Aorta (tissue), 5 donors: ENCODE results near the gene IGFN1. TPM values are rescaled to one million over a fixed set of nuclear protein-coding genes. Genes with fewer than 3 reads are reported as not detected.
A peak's percentile ranks its signal among the peaks of the same experiment; 100 is the strongest.

ENCODE experiments used
- ATAC-seq: fragments of 200-7000 bp; cut with Tn5 transposase; one replicate; pipeline ENCODE4 v1.9.1; 2022; ENCODE audit warnings: moderate library complexity; ENCODE audit not compliant: low FRiP score
- DNase-seq, 2 donors: peaks; one replicate each; pipeline ENCODE4 v3.0.0-alpha.2; 2020
- H3K27ac ChIP-seq, 2 donors: one replicate each; pipeline ENCODE4 v1.5.1; 2013; ENCODE audit warnings: low read length in 2 of 2, mild to moderate bottlenecking in 2 of 2, moderate library complexity in 2 of 2, control low read depth in 1 of 2, inconsistent platforms in 1 of 2, low read depth in 1 of 2
- H3K27me3 ChIP-seq, 2 donors: one replicate each; pipeline ENCODE4 v1.6.1; 2013; ENCODE audit warnings: control low read depth in 1 of 2, low read length in 1 of 2, mild to moderate bottlenecking in 1 of 2, moderate library complexity in 1 of 2; ENCODE audit not compliant: insufficient read depth in 2 of 2, control insufficient read depth in 1 of 2
- H3K36me3 ChIP-seq, 2 donors: one replicate each; pipeline ENCODE4 v1.6.1; 2013; ENCODE audit warnings: control low read depth in 1 of 2, low read length in 1 of 2, mild to moderate bottlenecking in 1 of 2; ENCODE audit not compliant: insufficient read depth in 2 of 2, control insufficient read depth in 1 of 2
- H3K4me1 ChIP-seq, 2 donors: one replicate each; pipeline ENCODE4 v1.6.1; 2013; ENCODE audit warnings: low read length in 2 of 2, control low read depth in 1 of 2, mild to moderate bottlenecking in 1 of 2, moderate library complexity in 1 of 2; ENCODE audit not compliant: insufficient read depth in 2 of 2, control insufficient read depth in 1 of 2
- H3K4me3 ChIP-seq, 2 donors: one replicate each; pipeline ENCODE4 v1.5.1; 2013; ENCODE audit warnings: low read length in 2 of 2, control low read depth in 1 of 2, mild to moderate bottlenecking in 1 of 2
- H3K9me3 ChIP-seq: one replicate; pipeline ENCODE4 v1.6.1; 2013; ENCODE audit warnings: mild to moderate bottlenecking, low read length; ENCODE audit not compliant: control insufficient read depth
- WGBS, 2 donors: extraction: QIAGEN DNeasy Blood & Tissue Kit; methylation state at CpG; one replicate each; pipeline ENCODE4 v1.1.7; 2013; 5-methylcytosine and 5-hydroxymethylcytosine counted together
- intact Hi-C, 2 donors: fragments of 100-400 bp; cut with DNase I; formaldehyde crosslinking; loops; one replicate each; pipeline versions ENCODE4 v1.14.2 to v1.15.0; 2022
- polyA plus RNA-seq, 2 donors: library from polyadenylated mRNA; stranded (reverse); fragments of 200-250 nt; gene quantifications; one replicate each; pipeline ENCODE4 v1.2.3, GENCODE V29; 2013
- total RNA-seq, 2 donors: library from RNA; stranded (reverse); fragmentation: NEBNext Ultra II Directional; extraction: Animal tissue kit (Norgen Biotek cat#: 25700); gene quantifications; one replicate each; pipeline ENCODE4 v1.2.1, GENCODE V29; 2021
- donor health status: healthy with polysubstance abuse.
- donor health status: Bipolar disorder and iron deficiency.
- donor health status: DM: no; HTN: no; CAD: no.
- donor health status: DM: no; HTN: no; CAD: no.
- donor health status: DM: yes; HTN: yes; CAD: no.

The IGFN1 gene
- total and polyA plus RNA-seq, 4 donors: 0.03 to 0.50 (median 0.16) TPM

- 93 to 94% methylated on average over 3 of the region's 3 CpGs for WGBS, 2 donors
- ATAC-seq: no peak
- Histone ChIP-seq H3K4me3 (no peak overlapping the region), H3K36me3 (no peaks in the 10 kb centered on the region), H3K9me3 (no peaks in the 10 kb centered on the region), H3K4me1 (no peaks in the 10 kb centered on the region), H3K27ac (no peak overlapping the region), H3K27me3 (no peaks in the 10 kb centered on the region)
- peak in 1 of 2 donors; percentile 62 for DNase-seq
- intact Hi-C loops: no loop called here
These were observed 16.4 kb downstream of the IGFN1 start for GRCh38 chr1:201207046-201207445.

- ATAC-seq (no peak), DNase-seq (peak in 1 of 2 donors; percentile 49)
- Histone ChIP-seq H3K27ac (no peak overlapping the region), H3K4me3 (no peak overlapping the region), H3K9me3 (no peaks in the 10 kb centered on the region), H3K27me3 (no peaks in the 10 kb centered on the region), H3K36me3 (no peaks in the 10 kb centered on the region), H3K4me1 (no peaks in the 10 kb centered on the region)
- 97 to 100% methylated on average over 2 of the region's 2 CpGs for WGBS, 2 donors
- intact Hi-C loops: no loop called here
These were observed 17.6 kb downstream of the IGFN1 start for GRCh38 chr1:201208236-201208635.

GRCh38 chr1:201212056-201212455 lies 21.4 kb downstream of the IGFN1 start:
- H3K4me3 ChIP-seq: no peak overlapping the region
- no peaks in the 10 kb centered on the region for H3K4me1 ChIP-seq
- no peak overlapping the region for H3K27ac ChIP-seq
- H3K36me3 ChIP-seq: no peaks in the 10 kb centered on the region
- intact Hi-C loops: no loop called here
- H3K9me3 ChIP-seq: no peaks in the 10 kb centered on the region
- DNase-seq (peak in 1 of 2 donors; percentile 61), ATAC-seq (no peak)
- no peaks in the 10 kb centered on the region for H3K27me3 ChIP-seq
- 95 to 98% methylated on average over 5 of the region's 5 CpGs for WGBS, 2 donors

DNA sequence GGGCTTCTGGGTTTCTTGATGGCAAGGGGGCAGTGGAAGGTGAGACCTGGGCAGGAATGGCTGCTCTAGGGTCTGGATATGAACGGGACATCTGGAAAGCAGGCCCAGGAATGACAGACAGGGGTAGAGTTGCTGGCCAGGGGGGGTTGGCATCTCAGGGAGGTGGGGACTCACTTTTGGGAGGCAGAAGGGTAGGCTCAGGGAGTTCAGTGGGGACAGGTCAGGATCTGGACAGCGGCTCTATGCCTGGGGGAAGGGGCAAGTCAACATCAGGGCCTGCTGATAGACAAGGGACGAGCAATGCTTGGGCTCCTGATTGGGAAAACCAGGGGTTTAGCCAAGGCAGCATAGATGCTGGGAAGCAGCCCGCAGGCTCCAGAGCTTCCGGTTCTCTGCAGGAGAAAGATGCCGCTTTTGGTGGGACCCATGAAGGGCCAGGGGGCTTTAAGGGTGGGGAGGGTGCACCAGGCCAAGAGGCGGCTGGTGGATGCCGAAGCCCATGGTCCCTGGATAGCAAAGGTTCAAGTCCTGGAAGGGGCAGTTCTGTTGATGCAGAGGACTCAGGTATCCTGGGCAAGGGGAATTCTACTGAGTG lies 21.9 kb downstream of the IGFN1 start:
- H3K4me1 ChIP-seq: no peaks in the 10 kb centered on the region
- H3K27me3 ChIP-seq: no peaks in the 10 kb centered on the region
- no peak overlapping the region for H3K4me3 ChIP-seq
- DNase-seq: no peak
- ATAC-seq: no peak
- intact Hi-C loops: no loop called here
- WGBS, 2 donors: 91% methylated on average over 8 of the region's 8 CpGs
- no peaks in the 10 kb centered on the region for H3K36me3 ChIP-seq
- H3K9me3 ChIP-seq: no peaks in the 10 kb centered on the region
- H3K27ac ChIP-seq: no peak overlapping the region

GRCh38 chr1:201213106-201213770 lies 22.6 kb downstream of the IGFN1 start:
- ATAC-seq (no peak), DNase-seq (no peak)
- H3K4me1 ChIP-seq: no peaks in the 10 kb centered on the region
- WGBS, 2 donors: 77 to 85% methylated on average over 6 of the region's 6 CpGs
- H3K9me3 ChIP-seq: no peaks in the 10 kb centered on the region
- H3K4me3 ChIP-seq: no peak overlapping the region
- intact Hi-C loops: no loop called here
- H3K27ac ChIP-seq: no peak overlapping the region
- no peaks in the 10 kb centered on the region for H3K27me3 ChIP-seq
- H3K36me3 ChIP-seq: no peaks in the 10 kb centered on the region

DNA sequence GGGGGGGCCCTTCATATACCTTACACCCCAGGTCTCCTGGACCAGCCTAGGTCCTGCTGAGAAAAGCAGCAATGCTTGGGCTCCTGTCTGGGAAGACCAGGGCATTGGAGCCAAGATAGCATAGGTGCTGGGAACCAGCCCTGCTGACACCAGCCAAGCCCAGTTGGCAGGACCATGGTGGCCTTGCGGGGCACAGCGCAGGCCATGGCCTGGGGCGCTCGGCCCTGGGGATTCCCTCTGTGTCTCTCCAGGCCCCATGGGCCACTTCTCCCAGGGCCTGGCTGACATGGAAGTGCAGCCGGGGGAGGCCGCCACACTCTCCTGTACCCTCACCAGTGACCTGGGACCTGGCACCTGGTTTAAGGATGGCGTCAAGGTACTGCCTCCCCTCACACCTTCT lies 23.3 kb downstream of the IGFN1 start:
- Histone ChIP-seq H3K36me3 (no peaks in the 10 kb centered on the region), H3K9me3 (no peaks in the 10 kb centered on the region), H3K27me3 (no peaks in the 10 kb centered on the region), H3K4me3 (no peak overlapping the region), H3K4me1 (no peaks in the 10 kb centered on the region), H3K27ac (no peak overlapping the region)
- 85 to 90% methylated on average over 7 of the region's 7 CpGs for WGBS, 2 donors
- DNase-seq (no peak), ATAC-seq (no peak)
- intact Hi-C loops: no loop called here

GRCh38 chr1:201214461-201214860 lies 23.8 kb downstream of the IGFN1 start:
- Histone ChIP-seq H3K4me1 (no peaks in the 10 kb centered on the region), H3K9me3 (no peaks in the 10 kb centered on the region), H3K27ac (no peak overlapping the region), H3K27me3 (no peaks in the 10 kb centered on the region), H3K4me3 (no peak overlapping the region), H3K36me3 (no peaks in the 10 kb centered on the region)
- DNase-seq (no peak), ATAC-seq (no peak)
- WGBS, 2 donors: 75 to 77% methylated on average over 4 of the region's 4 CpGs
- intact Hi-C loops: no loop called here

DNA sequence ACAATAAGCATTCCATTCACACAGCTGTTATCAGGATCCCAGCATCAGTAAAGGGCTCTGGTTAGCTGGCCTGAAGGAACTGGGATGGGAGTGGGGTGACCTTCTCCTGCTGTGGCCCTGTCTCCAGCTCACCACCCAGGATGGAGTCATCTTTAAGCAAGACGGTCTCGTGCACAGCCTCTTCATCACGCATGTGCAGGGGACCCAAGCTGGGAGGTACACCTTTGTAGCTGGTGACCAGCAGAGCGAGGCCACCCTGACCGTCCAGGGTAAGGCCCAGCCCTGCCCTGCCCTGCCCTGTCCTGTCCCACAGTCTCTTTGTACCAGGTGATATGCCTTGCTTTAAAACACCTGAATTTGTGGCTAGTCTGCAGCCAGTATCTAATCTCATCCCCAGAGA lies 24.3 kb downstream of the IGFN1 start:
- H3K9me3 ChIP-seq: no peaks in the 10 kb centered on the region
- H3K4me3 ChIP-seq: no peak overlapping the region
- 70 to 88% methylated on average over 5 of the region's 5 CpGs for WGBS, 2 donors
- H3K4me1 ChIP-seq: no peaks in the 10 kb centered on the region
- intact Hi-C loops: no loop called here
- no peak overlapping the region for H3K27ac ChIP-seq
- DNase-seq (no peak), ATAC-seq (no peak)
- no peaks in the 10 kb centered on the region for H3K27me3 ChIP-seq
- no peaks in the 10 kb centered on the region for H3K36me3 ChIP-seq
